EL (cell line): ENCODE results near the gene LIPC.

Experiments used
- DNase-seq: peaks from one replicate; pipeline ENCODE4 v3.0.0-alpha.2; 2016

Gene LIPC

GRCh38 chr15:58522391-58522790 lies 90.6 kb downstream of the LIPC start:
- DNase-seq: no peak

GRCh38 chr15:58522865-58523264 lies 91.1 kb downstream of the LIPC start:
- DNase-seq: no peak

GRCh38 chr15:58523634-58524033 lies 91.8 kb downstream of the LIPC start:
- no peak for DNase-seq

GRCh38 chr15:58524247-58524646 lies 92.5 kb downstream of the LIPC start:
- no peak for DNase-seq

- no peak for DNase-seq
These were observed 94.2 kb downstream of the LIPC start for GRCh38 chr15:58525991-58526421.

- DNase-seq: no peak
These were observed 94.9 kb downstream of the LIPC start for GRCh38 chr15:58526647-58527192.

- no peak for DNase-seq
These were observed 95.9 kb downstream of the LIPC start for GRCh38 chr15:58527573-58528187.

GRCh38 chr15:58528188-58528870 lies 96.5 kb downstream of the LIPC start:
- peak; percentile 33 for DNase-seq

- DNase-seq: no peak
These were observed 97.2 kb downstream of the LIPC start for GRCh38 chr15:58529041-58529440.

GRCh38 chr15:58530056-58530590 lies 98.3 kb downstream of the LIPC start:
- DNase-seq: no peak

- DNase-seq: no peak
These were observed 100.3 kb downstream of the LIPC start for GRCh38 chr15:58532126-58532525.

- no peak for DNase-seq
These were observed 102.8 kb downstream of the LIPC start for GRCh38 chr15:58534556-58534955.

- DNase-seq: no peak
These were observed 103.5 kb downstream of the LIPC start for GRCh38 chr15:58535337-58535736.

GRCh38 chr15:58535894-58536293 lies 104.1 kb downstream of the LIPC start:
- no peak for DNase-seq

- DNase-seq: no peak
These were observed 104.6 kb downstream of the LIPC start for GRCh38 chr15:58536414-58536813.

GRCh38 chr15:58537033-58537432 lies 105.2 kb downstream of the LIPC start:
- no peak for DNase-seq

GRCh38 chr15:58538225-58538727 lies 106.5 kb downstream of the LIPC start:
- no peak for DNase-seq

GRCh38 chr15:58538901-58539300 lies 107.1 kb downstream of the LIPC start:
- DNase-seq: no peak

GRCh38 chr15:58539548-58539947 lies 107.8 kb downstream of the LIPC start:
- DNase-seq: no peak

- DNase-seq: no peak
These were observed 109.8 kb downstream of the LIPC start for GRCh38 chr15:58541410-58542087.

- no peak for DNase-seq
These were observed 112.0 kb downstream of the LIPC start for GRCh38 chr15:58543664-58544335.

- no peak for DNase-seq
These were observed 113.0 kb downstream of the LIPC start for GRCh38 chr15:58544756-58545155.
